Measurements from ENCODE around the gene PDE4C. TPM values are rescaled to one million over a fixed set of nuclear protein-coding genes. Genes with fewer than 3 reads are reported as not detected.
A peak's percentile ranks its signal among the peaks of the same experiment; 100 is the strongest.

Gene PDE4C
- total RNA-seq, 1 donor from 2014 or later = 0.09 TPM

- H3K9me3 Mint-ChIP-seq = peaks cover 2% of the 10 kb centered on the region
- no peaks in the 10 kb centered on the region for H3K36me3 Mint-ChIP-seq (ENCODE audit: low read depth)
- peaks cover 8% of the 10 kb centered on the region for H3K4me1 Mint-ChIP-seq
- no peak for TF ChIP-seq CTCF (conservative IDR thresholded peaks at IDR 0.05)
- H3K4me3 Mint-ChIP-seq = peak overlapping the region; percentile 91
- peak overlapping the region; percentile 92 for H3K27ac Mint-ChIP-seq (ENCODE audit: unreplicated experiment)
- H3K27me3 Mint-ChIP-seq (ENCODE audit: low read depth) = peaks cover 75% of the 10 kb centered on the region
- DNase-seq (ENCODE audit: low read depth, low spot score) = peak; percentile 96
Observed at GRCh38 chr19:18224525-18225354, 1.5 kb downstream of the PDE4C start.

- H3K4me3 Mint-ChIP-seq = peak overlapping the region; percentile 91
- H3K9me3 Mint-ChIP-seq = peaks cover 2% of the 10 kb centered on the region
- DNase-seq (ENCODE audit: low read depth, low spot score) = peak; percentile 64
- peak overlapping the region; percentile 92 for H3K27ac Mint-ChIP-seq (ENCODE audit: unreplicated experiment)
- H3K27me3 Mint-ChIP-seq (ENCODE audit: low read depth) = peaks cover 78% of the 10 kb centered on the region
- no peak for TF ChIP-seq CTCF (conservative IDR thresholded peaks at IDR 0.05)
- peaks cover 8% of the 10 kb centered on the region for H3K4me1 Mint-ChIP-seq
- H3K36me3 Mint-ChIP-seq (ENCODE audit: low read depth) = no peaks in the 10 kb centered on the region
Observed at GRCh38 chr19:18223860-18224524, 2.2 kb downstream of the PDE4C start.

- TF ChIP-seq CTCF (conservative IDR thresholded peaks at IDR 0.05) = no peak
- DNase-seq (ENCODE audit: low read depth, low spot score) = no peak
- no peaks in the 10 kb centered on the region for H3K36me3 Mint-ChIP-seq (ENCODE audit: low read depth)
- no peak overlapping the region for H3K27ac Mint-ChIP-seq (ENCODE audit: unreplicated experiment)
- H3K4me3 Mint-ChIP-seq = no peak overlapping the region
- peaks cover 8% of the 10 kb centered on the region for H3K4me1 Mint-ChIP-seq
- peaks cover 2% of the 10 kb centered on the region for H3K9me3 Mint-ChIP-seq
- peaks cover 72% of the 10 kb centered on the region for H3K27me3 Mint-ChIP-seq (ENCODE audit: low read depth)
Observed at GRCh38 chr19:18221815-18222725, 4.2 kb downstream of the PDE4C start.

- peaks cover 62% of the 10 kb centered on the region for H3K27me3 Mint-ChIP-seq (ENCODE audit: low read depth)
- no peak for TF ChIP-seq CTCF (conservative IDR thresholded peaks at IDR 0.05)
- no peak overlapping the region for H3K27ac Mint-ChIP-seq (ENCODE audit: unreplicated experiment)
- DNase-seq (ENCODE audit: low read depth, low spot score) = no peak
- H3K4me1 Mint-ChIP-seq = peaks cover 8% of the 10 kb centered on the region
- H3K36me3 Mint-ChIP-seq (ENCODE audit: low read depth) = no peaks in the 10 kb centered on the region
- peaks cover 2% of the 10 kb centered on the region for H3K9me3 Mint-ChIP-seq
- H3K4me3 Mint-ChIP-seq = no peak overlapping the region
Observed at GRCh38 chr19:18220632-18221275, 5.5 kb downstream of the PDE4C start.

Data from neural crest cell (in vitro differentiated cells).